Stimulated activated CD4-positive, alpha-beta T cell treated with anti-CD3 and anti-CD28 coated beads, Interleukin-15, amount 100 ng/mL, for 1 hour (primary cell): ENCODE results near the gene SDHAF3.
"Not testable (repeated sequence)": the region's sequence is repeated elsewhere in the genome, so short reads cannot be mapped to it uniquely, and the experiment has no call there.

ENCODE experiments used
- DNase-seq, 2 donors: peaks; one replicate each; pipeline ENCODE4 v3.0.0-alpha.2; 2020; ENCODE audit warnings: low read depth in 1 of 2, low spot score in 1 of 2

The SDHAF3 gene

GRCh38 chr7:97123115-97123514, 5.6 kb downstream of the SDHAF3 start:
- not testable (repeated sequence) for DNase-seq

GRCh38 chr7:97126483-97127171, 9.1 kb downstream of the SDHAF3 start:
- DNase-seq: no peak

- no peak for DNase-seq
Observed at GRCh38 chr7:97128736-97129135, 11.2 kb downstream of the SDHAF3 start.

- DNase-seq: no peak
Observed at GRCh38 chr7:97130417-97131139, 13.1 kb downstream of the SDHAF3 start.

- no peak for DNase-seq
Observed at GRCh38 chr7:97133159-97133558, 15.7 kb downstream of the SDHAF3 start.

- no peak for DNase-seq
Observed at GRCh38 chr7:97138830-97139229, 21.3 kb downstream of the SDHAF3 start.

GRCh38 chr7:97145068-97145467, 27.6 kb downstream of the SDHAF3 start:
- no peak for DNase-seq

GRCh38 chr7:97149843-97150242, 32.3 kb downstream of the SDHAF3 start:
- no peak for DNase-seq

- no peak for DNase-seq
Observed at GRCh38 chr7:97155897-97156418, 38.5 kb downstream of the SDHAF3 start.

GRCh38 chr7:97159984-97160383, 42.5 kb downstream of the SDHAF3 start:
- DNase-seq: not testable (repeated sequence)

- DNase-seq: not testable (repeated sequence)
Observed at GRCh38 chr7:97161609-97162008, 44.1 kb downstream of the SDHAF3 start.

GRCh38 chr7:97166308-97166707, 48.8 kb downstream of the SDHAF3 start:
- DNase-seq: no peak

GRCh38 chr7:97167176-97167575, 49.7 kb downstream of the SDHAF3 start:
- DNase-seq: no peak

- no peak for DNase-seq
Observed at GRCh38 chr7:97167749-97168148, 50.3 kb downstream of the SDHAF3 start.

- DNase-seq: no peak
Observed at GRCh38 chr7:97174303-97174702, 56.8 kb downstream of the SDHAF3 start.

GRCh38 chr7:97179454-97180104, 62.1 kb downstream of the SDHAF3 start:
- DNase-seq: no peak

GRCh38 chr7:97187067-97187466, 69.6 kb downstream of the SDHAF3 start:
- DNase-seq: no peak

- not testable (repeated sequence) for DNase-seq
Observed at GRCh38 chr7:97196174-97196573, 78.7 kb downstream of the SDHAF3 start.

- DNase-seq: no peak
Observed at GRCh38 chr7:97198596-97198995, 81.1 kb downstream of the SDHAF3 start.

- no peak for DNase-seq
Observed at GRCh38 chr7:97200018-97200417, 82.5 kb downstream of the SDHAF3 start.

- DNase-seq: no peak
Observed at GRCh38 chr7:97203957-97204356, 86.5 kb downstream of the SDHAF3 start.

GRCh38 chr7:97204821-97205220, 87.3 kb downstream of the SDHAF3 start:
- DNase-seq: no peak
